GM12878 (cell line): Measurements from ENCODE around the gene GPRC5C. TPM values are rescaled to one million over a fixed set of nuclear protein-coding genes. Genes with fewer than 3 reads are reported as not detected.

Experiments used
- ATAC-seq: fragments of 200-7000 bp; cut with Tn5 transposase; 3 replicates; pipeline ENCODE4 v1.9.1; 2020; ENCODE audit warnings: mild to moderate bottlenecking, moderate library complexity
- BruUV-seq: library from RNA; stranded (reverse); fragments of 400-500 nt; replicated peaks from 2 replicates; lab custom pipeline; 2021; lab: Mats Ljungman, UMichigan
- CTCF ChIA-PET: fragments of 300-600 bp; sonication (Branson Sonifier 250); formaldehyde crosslinking; extraction: SDS; loops from one replicate; lab custom pipeline; 2021; ENCODE audit warnings: inconsistent platforms; lab: Yijun Ruan, JAX
- POLR2A ChIA-PET: fragments of 350-600 bp; formaldehyde crosslinking; extraction: SDS; loops from one replicate; lab custom pipeline; 2021; ENCODE audit warnings: inconsistent platforms; lab: Charles Lee
- RAD21 ChIA-PET: fragments of 300-600 bp; sonication (Branson Sonifier 250); formaldehyde crosslinking; loops from one replicate; lab custom pipeline; 2023; ENCODE audit warnings: antibody characterized with exemption; ENCODE audit not compliant: unreplicated experiment; lab: Charles Lee
- SMC1A ChIA-PET: fragments of 300-600 bp; sonication (Branson Sonifier 250); formaldehyde crosslinking; loops from one replicate; lab custom pipeline; 2023; ENCODE audit not compliant: unreplicated experiment, uncharacterized antibody; lab: Charles Lee
- DNase-seq: peaks from one replicate; pipeline ENCODE4 v3.0.0-alpha.2; 2011; ENCODE audit warnings: low read depth, low spot score
- FAIRE-seq: peaks from 3 replicates; lab custom pipeline; 2011; peaks lifted over from hg19 to GRCh38; lab: Jason Lieb, UNC
- H2AFZ ChIP-seq: 2 replicates; pipeline ENCODE4 v1.6.0; 2011; ENCODE audit warnings: low read depth, low read length, control low read depth; ENCODE audit not compliant: control insufficient read depth
- H3K27ac ChIP-seq: 2 replicates; pipeline ENCODE4 v1.5.1; 2011; ENCODE audit warnings: control low read depth; ENCODE audit not compliant: control insufficient read depth, insufficient read depth
- H3K27me3 ChIP-seq, 2 experiments: replicated peaks in 1 of 2; 2 replicates each; pipeline versions ENCODE4 v1.6.0 to v1.6.1; 2011; ENCODE audit warnings: low read length in 1 of 2; ENCODE audit not compliant: control insufficient read depth in 2 of 2, insufficient read depth in 2 of 2
- H3K36me3 ChIP-seq, 2 experiments: 2 replicates each; pipeline ENCODE4 v1.5.1; 2011; ENCODE audit warnings: low read length in 1 of 2; ENCODE audit not compliant: control insufficient read depth in 2 of 2, insufficient read depth in 2 of 2
- H3K4me1 ChIP-seq: 2 replicates; pipeline ENCODE4 v1.6.1; 2011; ENCODE audit warnings: mild to moderate bottlenecking, low read length, moderate library complexity, mixed read lengths; ENCODE audit not compliant: control insufficient read depth, insufficient read depth
- H3K4me2 ChIP-seq: 2 replicates; pipeline ENCODE4 v1.6.0; 2011; ENCODE audit warnings: control low read depth; ENCODE audit not compliant: control insufficient read depth, insufficient read depth
- H3K4me3 ChIP-seq: fragments of 200-600 bp; sonication (generic); 2 replicates; pipeline ENCODE4 v1.5.1; 2016
- H3K79me2 ChIP-seq: 2 replicates; pipeline ENCODE4 v1.6.0; 2011; ENCODE audit warnings: low read length; ENCODE audit not compliant: control insufficient read depth, insufficient read depth
- H3K9ac ChIP-seq: 2 replicates; pipeline ENCODE4 v1.8.0; 2011; ENCODE audit warnings: low read length, control low read depth, mixed read lengths; ENCODE audit not compliant: control insufficient read depth, insufficient read depth
- H3K9me3 ChIP-seq: replicated peaks from 3 replicates; pipeline ENCODE4 v1.5.1; 2011; ENCODE audit warnings: mild to moderate bottlenecking, low read length; ENCODE audit not compliant: control insufficient read depth, insufficient read depth
- H4K20me1 ChIP-seq: 2 replicates; pipeline ENCODE4 v1.6.0; 2011; ENCODE audit not compliant: control insufficient read depth, insufficient read depth
- BHLHE40 ChIP-seq, 2 experiments: fragments of 450-650 bp in 1 of 2; IDR thresholded peaks; 2 replicates each; pipeline ENCODE4 v1.6.1; 2011 to 2017; ENCODE audit warnings: low read depth in 2 of 2, borderline replicate concordance in 1 of 2, improper control_type of control experiment in 1 of 2, low read length in 1 of 2, mild to moderate bottlenecking in 1 of 2
- CUX1 ChIP-seq: IDR thresholded peaks from 2 replicates; pipeline ENCODE4 v1.6.1; 2012; ENCODE audit warnings: improper control_type of control experiment, low read depth, low read length; ENCODE audit not compliant: insufficient replicate concordance
- DPF2 ChIP-seq: fragments of 450-650 bp; IDR thresholded peaks from 2 replicates; pipeline ENCODE4 v1.6.1; 2017; ENCODE audit warnings: mild to moderate bottlenecking
- IKZF1 ChIP-seq: fragments of 450-650 bp; conservative IDR thresholded peaks from 2 replicates; pipeline ENCODE4 v1.6.1; 2017; ENCODE audit warnings: antibody characterized with exemption, mild to moderate bottlenecking
- IRF5 ChIP-seq: fragments of 450-650 bp; IDR thresholded peaks from 2 replicates; pipeline ENCODE4 v1.6.1; 2017; ENCODE audit warnings: borderline replicate concordance
- MLLT1 ChIP-seq: fragments of 450-650 bp; IDR thresholded peaks from 2 replicates; pipeline ENCODE4 v1.6.1; 2016; ENCODE audit warnings: mild to moderate bottlenecking
- MYB ChIP-seq: fragments of 150-350 bp; IDR thresholded peaks from 2 replicates; pipeline ENCODE4 v1.6.1; 2014; ENCODE audit warnings: mild to moderate bottlenecking, low read depth, low read length, borderline replicate concordance
- NFXL1 ChIP-seq: fragments of 450-650 bp; IDR thresholded peaks from 2 replicates; pipeline ENCODE4 v1.6.1; 2017; ENCODE audit warnings: antibody characterized with exemption, mild to moderate bottlenecking, borderline replicate concordance
- NFYA ChIP-seq: IDR thresholded peaks from 2 replicates; pipeline ENCODE4 v1.6.1; 2011; ENCODE audit warnings: low read depth, mild to moderate bottlenecking, low read length, improper control_type of control experiment, borderline replicate concordance
- POLR2A ChIP-seq: IDR thresholded peaks from 2 replicates; pipeline ENCODE4 v1.6.1; 2011; ENCODE audit warnings: low read depth, mild to moderate bottlenecking, low read length
- SPI1 ChIP-seq: IDR thresholded peaks from 2 replicates; pipeline ENCODE4 v1.6.1; 2011; ENCODE audit warnings: low read depth, mild to moderate bottlenecking, low read length, moderate library complexity, borderline replicate concordance; ENCODE audit not compliant: insufficient read depth
- YY1 ChIP-seq: IDR thresholded peaks from 2 replicates; pipeline ENCODE4 v1.6.1; 2011; ENCODE audit warnings: low read depth, mild to moderate bottlenecking, low read length
- WGBS: methylation state at CpG from one replicate; pipeline ENCODE4 v1.1.6; 2016; ENCODE audit warnings: low lambda C conversion rate; ENCODE audit not compliant: insufficient replicate concordance, insufficient coverage; ENCODE audit errors: missing lambda C conversion rate; 5-methylcytosine and 5-hydroxymethylcytosine counted together
- in situ Hi-C: fragments of 300-500 bp; cut with MboI; formaldehyde crosslinking; loops from 9 replicates; pipeline ENCODE4 v1.14.3; 2018; ENCODE audit warnings: mixed read lengths
- intact Hi-C: fragments of 100-400 bp; cut with micrococcal nuclease; formaldehyde crosslinking; loops from one replicate; pipeline ENCODE4 v1.14.2; 2022; ENCODE audit not compliant: unreplicated experiment
- polyA plus RNA-seq, 11 experiments: library from polyadenylated mRNA; depleted of rRNA in 4 of 11; unstranded in 6 of 11; stranded (reverse) in 5 of 11; fragments of >200 nt; fragmentation: Nextera tagmentation in 4 of 11; fragmentation: Illumina TruSeq in 1 of 11; extraction: Ambion mirVana in 4 of 11; extraction: Trizol in 1 of 11; gene quantifications; 1 replicate in 1 of 11; 2 replicates in 10 of 11; pipeline versions ENCODE4 v1.2.1 to v1.2.3, GENCODE V29; 2011 to 2016; ENCODE audit warnings: inconsistent platforms in 2 of 11, missing spikeins in 2 of 11, low read depth in 1 of 11
- total RNA-seq, 4 experiments: library from RNA; depleted of rRNA in 3 of 4; stranded (reverse); fragments of >200 nt in 3 of 4; fragmentation: Illumina TruSeq in 1 of 4; extraction: Trizol in 1 of 4; gene quantifications; 2 replicates each; pipeline versions ENCODE4 v1.2.1 to v1.2.3, GENCODE V29; 2013 to 2021

The GPRC5C gene
- total and polyA plus RNA-seq, 10 of the 15 experiments (the other 5 are each of a cell fraction or from before 2014, with no cell fraction given): 0.04 to 1.3 (median 0.36) TPM; not detected in 2

GRCh38 chr17:74442670-74443515 is 11.0 kb downstream of the GPRC5C start:
- Histone ChIP-seq H3K27me3 (no peaks in the 10 kb centered on the region), H3K4me2 (peak overlapping the region; percentile 84), H3K36me3 (no peaks in the 10 kb centered on the region), H3K4me3 (0 out of 2 replicates have a peak overlapping the region, but pooled peaks have one; percentile 35), H4K20me1 (no peaks in the 10 kb centered on the region), H3K9me3 (peaks cover 6% of the 10 kb centered on the region; the same call in 2 of the 3 replicates), H3K9ac (peak overlapping the region; percentile 38; the same call in 1 of the 2 replicates), H3K27ac (no peak overlapping the region), H3K79me2 (no peaks in the 10 kb centered on the region), H2AFZ (peak overlapping the region; percentile 39), H3K4me1 (peaks cover 5% of the 10 kb centered on the region; the same call in 1 of the 2 replicates)
- ChIA-PET POLR2A (interaction anchor here (0.5 kb wide), 1 partner anchor 216 kb away, joined by 3 read pairs; no protein-coding TSS in a partner anchor), SMC1A (interaction anchor here (1.1 to 2.9 kb wide), 3 partner anchors 12 to 64 kb away, joined by 4 to 12 read pairs (median 6); no protein-coding TSS in a partner anchor), RAD21 (interaction anchor here (0.7 to 1.7 kb wide), 4 partner anchors 7 to 79 kb away, joined by 3 to 7 read pairs (median 3); no protein-coding TSS in a partner anchor), CTCF (interaction anchor here (1.5 to 5.1 kb wide), 3 partner anchors 9 to 63 kb away, joined by 8 to 34 read pairs (median 8); no protein-coding TSS in a partner anchor)
- FAIRE-seq: no peak
- in situ Hi-C loops (no loop called here), intact Hi-C loops (no loop called here)
- DNase-seq: no peak
- 27% methylated on average over 28 of the region's 28 CpGs for WGBS
- BruUV-seq: no TSS peak
- peak; percentile 93 for ATAC-seq
- no peak for TF ChIP-seq YY1
- 0 out of 2 replicates have a peak, but pooled peaks have one; percentile 24 for TF ChIP-seq DPF2
- TF ChIP-seq POLR2A: no peak
- no peak for TF ChIP-seq MLLT1
- no peak for TF ChIP-seq NFYA
- TF ChIP-seq IKZF1: peak; percentile 37; the same call in 1 of the 2 replicates
- TF ChIP-seq SPI1: no peak
- TF ChIP-seq CUX1: peak; percentile 16
- no peak for TF ChIP-seq NFXL1
- no peak for TF ChIP-seq MYB
- no peak for TF ChIP-seq IRF5
- no peak for TF ChIP-seq BHLHE40 (IDR thresholded peaks at IDR 0.05; ENCODE audit: borderline replicate concordance in 1 of 2, low read depth in 2 of 2, low read length in 1 of 2)
